ENCODE results near the gene TPM3. TPM values are rescaled to one million over a fixed set of nuclear protein-coding genes. Genes with fewer than 3 reads are reported as not detected.

Gene TPM3
- total and polyA plus RNA-seq, 9 of the 15 experiments (the other 6 are each of a cell fraction or from before 2014, with no cell fraction given): 202 to 604 (median 421) TPM

GRCh38 chr1:154183046-154183915, 8.6 kb downstream of the TPM3 start (continued):
- TF ChIP-seq TGIF2 (CRISPR knock-in tag; IDR thresholded peaks at IDR 0.05): no peak
- no peak for TF ChIP-seq ZNF668 (CRISPR knock-in tag; IDR thresholded peaks at IDR 0.05)
- peak; percentile 53 for TF ChIP-seq ZNF592 (IDR thresholded peaks at IDR 0.05)
- TF ChIP-seq ZBTB17 (CRISPR knock-in tag; IDR thresholded peaks at IDR 0.05): peak; percentile 86
- peak; percentile 93 for TF ChIP-seq ZFX (CRISPR knock-in tag; IDR thresholded peaks at IDR 0.05)
- TF ChIP-seq TFE3 (CRISPR knock-in tag; IDR thresholded peaks at IDR 0.05): no peak
- peak; percentile 53; the same call in 1 of the 2 replicates for TF ChIP-seq SMAD4 (CRISPR knock-in tag; conservative IDR thresholded peaks at IDR 0.05)
- TF ChIP-seq MAFK (IDR thresholded peaks at IDR 0.05; ENCODE audit: low read length): no peak
- TF ChIP-seq ZNF217 (CRISPR knock-in tag; IDR thresholded peaks at IDR 0.05): no peak
- 0 out of 2 replicates have a peak, but pooled peaks have one; percentile 35 for TF ChIP-seq ARID1B (IDR thresholded peaks at IDR 0.05)
- TF ChIP-seq SMAD3 (CRISPR knock-in tag; conservative IDR thresholded peaks at IDR 0.05): no peak
- peak; percentile 45 for TF ChIP-seq NFYB (IDR thresholded peaks at IDR 0.05; ENCODE audit: extremely low read depth, insufficient read length)
- no peak; the same call in 1 of the 2 replicates for TF ChIP-seq ATF1 (CRISPR knock-in tag; IDR thresholded peaks at IDR 0.05)
- peak; percentile 95 for TF ChIP-seq ATF1 (tag; IDR thresholded peaks at IDR 0.05)
- peak; percentile 43 to 61; a peak in 3 of 4 replicates for TF ChIP-seq NRF1 (conservative IDR thresholded peaks at IDR 0.05 in 1 of 2, IDR thresholded peaks at IDR 0.05 in 1 of 2)
- peak; percentile 77; the same call in 1 of the 2 replicates for TF ChIP-seq ZNF263 (CRISPR knock-in tag; IDR thresholded peaks at IDR 0.05; ENCODE audit: borderline replicate concordance)
- no peak for TF ChIP-seq THAP7 (CRISPR knock-in tag; IDR thresholded peaks at IDR 0.05)
- peak; percentile 51 for TF ChIP-seq HNRNPLL (IDR thresholded peaks at IDR 0.05; ENCODE audit: low read depth, low read length, poor library complexity, severe bottlenecking)
- no peak for TF ChIP-seq MXD1 (CRISPR knock-in tag; IDR thresholded peaks at IDR 0.05; ENCODE audit: borderline replicate concordance, poor library complexity, severe bottlenecking)
- peak; percentile 90 for TF ChIP-seq CTBP1 (IDR thresholded peaks at IDR 0.05; ENCODE audit: borderline replicate concordance)

All from K562 (cell line).